Rectal smooth muscle tissue (tissue), 1 donor: Measurements from ENCODE around the gene FRMD4B.

Experiments
- H3K27ac ChIP-seq: one replicate; pipeline ENCODE4 v1.7.0; 2013; ENCODE audit warnings: low read depth, low read length, inconsistent platforms
- H3K27me3 ChIP-seq: one replicate; pipeline ENCODE4 v1.7.0; 2013; ENCODE audit warnings: low read length; ENCODE audit not compliant: control insufficient read depth, insufficient read depth
- H3K36me3 ChIP-seq: one replicate; pipeline ENCODE4 v1.7.0; 2013; ENCODE audit warnings: low read length; ENCODE audit not compliant: control insufficient read depth, insufficient read depth
- H3K4me1 ChIP-seq: one replicate; pipeline ENCODE4 v1.7.0; 2013; ENCODE audit warnings: low read length; ENCODE audit not compliant: control insufficient read depth, insufficient read depth
- H3K4me3 ChIP-seq: one replicate; pipeline ENCODE4 v1.7.0; 2013; ENCODE audit warnings: low read length
- H3K9ac ChIP-seq: one replicate; pipeline ENCODE4 v1.7.0; 2013; ENCODE audit warnings: low read length

FRMD4B gene

GRCh38 chr3:69194431-69195165 is 191.3 kb downstream of the FRMD4B start:
- Histone ChIP-seq H3K4me3 (no peak overlapping the region), H3K9ac (no peak overlapping the region), H3K27me3 (no peaks in the 10 kb centered on the region), H3K27ac (no peak overlapping the region), H3K36me3 (peaks cover 5% of the 10 kb centered on the region), H3K4me1 (no peaks in the 10 kb centered on the region)

GRCh38 chr3:69193749-69194148 is 192.1 kb downstream of the FRMD4B start:
- Histone ChIP-seq H3K27ac (no peak overlapping the region), H3K4me1 (no peaks in the 10 kb centered on the region), H3K4me3 (no peak overlapping the region), H3K27me3 (no peaks in the 10 kb centered on the region), H3K9ac (no peak overlapping the region), H3K36me3 (peaks cover 5% of the 10 kb centered on the region)

GRCh38 chr3:69191516-69191915 is 194.4 kb downstream of the FRMD4B start:
- Histone ChIP-seq H3K4me3 (no peak overlapping the region), H3K27ac (no peak overlapping the region), H3K4me1 (no peaks in the 10 kb centered on the region), H3K9ac (no peak overlapping the region), H3K27me3 (no peaks in the 10 kb centered on the region), H3K36me3 (peaks cover 2% of the 10 kb centered on the region)

GRCh38 chr3:69189487-69189886 is 196.4 kb downstream of the FRMD4B start:
- H3K4me3 ChIP-seq = no peak overlapping the region
- no peak overlapping the region for H3K9ac ChIP-seq
- H3K27me3 ChIP-seq = no peaks in the 10 kb centered on the region
- H3K27ac ChIP-seq = no peak overlapping the region
- no peaks in the 10 kb centered on the region for H3K4me1 ChIP-seq
- peaks cover 1% of the 10 kb centered on the region for H3K36me3 ChIP-seq

- H3K9ac ChIP-seq = no peak overlapping the region
- no peaks in the 10 kb centered on the region for H3K36me3 ChIP-seq
- no peak overlapping the region for H3K4me3 ChIP-seq
- no peaks in the 10 kb centered on the region for H3K4me1 ChIP-seq
- H3K27ac ChIP-seq = no peak overlapping the region
- H3K27me3 ChIP-seq = no peaks in the 10 kb centered on the region
Observed at GRCh38 chr3:69186575-69187093, 199.3 kb downstream of the FRMD4B start.

- no peak overlapping the region for H3K9ac ChIP-seq
- H3K27ac ChIP-seq = no peak overlapping the region
- no peaks in the 10 kb centered on the region for H3K27me3 ChIP-seq
- H3K36me3 ChIP-seq = peaks cover 4% of the 10 kb centered on the region
- H3K4me3 ChIP-seq = no peak overlapping the region
- no peaks in the 10 kb centered on the region for H3K4me1 ChIP-seq
Observed at GRCh38 chr3:69182588-69183316, 203.1 kb downstream of the FRMD4B start.

- Histone ChIP-seq H3K4me1 (no peaks in the 10 kb centered on the region), H3K27me3 (no peaks in the 10 kb centered on the region), H3K36me3 (peaks cover 4% of the 10 kb centered on the region), H3K9ac (no peak overlapping the region), H3K27ac (no peak overlapping the region), H3K4me3 (no peak overlapping the region)
Observed at GRCh38 chr3:69181592-69182211, 204.2 kb downstream of the FRMD4B start.

- no peak overlapping the region for H3K9ac ChIP-seq
- no peak overlapping the region for H3K27ac ChIP-seq
- H3K36me3 ChIP-seq = peaks cover 4% of the 10 kb centered on the region
- no peak overlapping the region for H3K4me3 ChIP-seq
- no peaks in the 10 kb centered on the region for H3K4me1 ChIP-seq
- no peaks in the 10 kb centered on the region for H3K27me3 ChIP-seq
Observed at GRCh38 chr3:69180869-69181591, 204.9 kb downstream of the FRMD4B start.

- Histone ChIP-seq H3K27me3 (no peaks in the 10 kb centered on the region), H3K4me3 (no peak overlapping the region), H3K27ac (no peak overlapping the region), H3K4me1 (no peaks in the 10 kb centered on the region), H3K36me3 (peaks cover 4% of the 10 kb centered on the region), H3K9ac (no peak overlapping the region)
Observed at GRCh38 chr3:69179740-69180372, 206.0 kb downstream of the FRMD4B start.

GRCh38 chr3:69178838-69179739 is 206.8 kb downstream of the FRMD4B start:
- Histone ChIP-seq H3K36me3 (peaks cover 4% of the 10 kb centered on the region), H3K9ac (no peak overlapping the region), H3K4me3 (no peak overlapping the region), H3K27me3 (no peaks in the 10 kb centered on the region), H3K27ac (no peak overlapping the region), H3K4me1 (no peaks in the 10 kb centered on the region)

- H3K27me3 ChIP-seq = no peaks in the 10 kb centered on the region
- no peak overlapping the region for H3K27ac ChIP-seq
- no peak overlapping the region for H3K4me3 ChIP-seq
- H3K36me3 ChIP-seq = peaks cover 4% of the 10 kb centered on the region
- no peak overlapping the region for H3K9ac ChIP-seq
- no peaks in the 10 kb centered on the region for H3K4me1 ChIP-seq
Observed at GRCh38 chr3:69178082-69178481, 207.8 kb downstream of the FRMD4B start.
